Endothelial cell of umbilical vein (primary cell): ENCODE data around the gene RPL15. TPM values are rescaled to one million over a fixed set of nuclear protein-coding genes. Genes with fewer than 3 reads are reported as not detected.

ENCODE experiments used
- BruUV-seq: library from RNA; stranded (reverse); fragments of 400-500 nt; replicated peaks from 2 replicates; lab custom pipeline; 2021; lab: Mats Ljungman, UMichigan
- CTCF ChIA-PET: fragments of 300-600, 350-600 bp; sonication (Branson Sonifier 250); formaldehyde crosslinking; loops from one replicate; lab custom pipeline; 2021; ENCODE audit warnings: antibody characterized with exemption, inconsistent platforms; lab: Charles Lee
- POLR2A ChIA-PET: fragments of 300-600, 350-600 bp; sonication (Branson Sonifier 250); formaldehyde crosslinking; loops from one replicate; lab custom pipeline; 2021; ENCODE audit warnings: antibody characterized with exemption, inconsistent platforms; lab: Charles Lee
- DNase-seq: peaks from one replicate; pipeline ENCODE4 v3.0.0-alpha.2; 2011; ENCODE audit warnings: low read depth, low spot score
- FAIRE-seq: peaks from 2 replicates; lab custom pipeline; 2011; peaks lifted over from hg19 to GRCh38; lab: Jason Lieb, UNC
- H2AFZ ChIP-seq: 2 replicates; pipeline ENCODE4 v1.6.0; 2012; ENCODE audit warnings: low read depth, low read length, control low read depth, inconsistent platforms
- H3K27ac ChIP-seq: 2 replicates; pipeline ENCODE4 v1.5.1; 2011; ENCODE audit warnings: low read depth, mild to moderate bottlenecking, control low read depth, low read length, moderate library complexity; ENCODE audit not compliant: insufficient read depth
- H3K27me3 ChIP-seq, 2 experiments: 2 replicates each; pipeline versions ENCODE4 v1.6.0 to v1.6.1; 2011; ENCODE audit warnings: low read length in 2 of 2, mixed read lengths in 1 of 2; ENCODE audit not compliant: control insufficient read depth in 2 of 2, insufficient read depth in 2 of 2
- H3K36me3 ChIP-seq, 2 experiments: 2 replicates in 1 of 2; 3 replicates in 1 of 2; pipeline ENCODE4 v1.5.1; 2011; ENCODE audit warnings: low read length in 2 of 2, mild to moderate bottlenecking in 1 of 2, moderate library complexity in 1 of 2; ENCODE audit not compliant: control insufficient read depth in 2 of 2, insufficient read depth in 2 of 2; ENCODE audit errors: extremely low read depth in 1 of 2
- H3K4me1 ChIP-seq: 3 replicates; pipeline ENCODE4 v1.5.1; 2011; ENCODE audit warnings: mild to moderate bottlenecking, low read length; ENCODE audit not compliant: control insufficient read depth, insufficient read depth; ENCODE audit errors: extremely low read depth
- H3K4me2 ChIP-seq: 2 replicates; pipeline ENCODE4 v1.6.1; 2011; ENCODE audit warnings: low read length, control low read depth, mixed read lengths; ENCODE audit not compliant: insufficient read depth
- H3K4me3 ChIP-seq, 3 experiments: fragments of 200-600 bp in 1 of 3; sonication (generic), shearing (Covaris generic) in 1 of 3; replicated peaks in 1 of 3; 2 replicates each; pipeline ENCODE4 v1.5.1; 2011 to 2016; ENCODE audit warnings: control low read depth in 3 of 3, low read length in 3 of 3, mild to moderate bottlenecking in 2 of 3, inconsistent platforms in 1 of 3, low read depth in 1 of 3, moderate library complexity in 1 of 3; ENCODE audit not compliant: insufficient read depth in 1 of 3
- H3K79me2 ChIP-seq: 2 replicates; pipeline ENCODE4 v1.6.0; 2012; ENCODE audit warnings: low read length, inconsistent platforms; ENCODE audit not compliant: control insufficient read depth, insufficient read depth
- H3K9ac ChIP-seq: replicated peaks from 2 replicates; pipeline ENCODE3; 2011; ENCODE audit warnings: low read length, control low read depth; ENCODE audit not compliant: insufficient read depth; ENCODE audit errors: extremely low read depth
- H3K9me1 ChIP-seq: replicated peaks from 3 replicates; pipeline ENCODE4 v1.6.0; 2011; ENCODE audit warnings: mild to moderate bottlenecking, low read length; ENCODE audit not compliant: control insufficient read depth, insufficient read depth; ENCODE audit errors: extremely low read depth
- H3K9me3 ChIP-seq: replicated peaks from 2 replicates; pipeline ENCODE4 v1.5.1; 2012; ENCODE audit warnings: low read length, inconsistent platforms; ENCODE audit not compliant: control insufficient read depth, insufficient read depth
- H4K20me1 ChIP-seq: replicated peaks from 2 replicates; pipeline ENCODE3; 2011; ENCODE audit warnings: mild to moderate bottlenecking, low read length; ENCODE audit not compliant: control insufficient read depth, insufficient read depth; ENCODE audit errors: extremely low read depth
- FOS ChIP-seq: IDR thresholded peaks from 2 replicates; pipeline ENCODE4 v1.6.1; 2011; ENCODE audit warnings: mild to moderate bottlenecking, low read length, moderate library complexity, borderline replicate concordance; ENCODE audit not compliant: insufficient read depth
- GATA2 ChIP-seq: IDR thresholded peaks from 2 replicates; pipeline ENCODE4 v1.7.0; 2011; ENCODE audit warnings: low read depth, mild to moderate bottlenecking, moderate library complexity, mixed read lengths, low read length; ENCODE audit not compliant: insufficient read length, insufficient read depth
- JUN ChIP-seq: IDR thresholded peaks from 2 replicates; pipeline ENCODE4 v1.6.1; 2011; ENCODE audit warnings: borderline replicate concordance, low read depth; ENCODE audit not compliant: insufficient read length, insufficient read depth
- MYC ChIP-seq: IDR thresholded peaks from one replicate; pipeline ENCODE4 v1.6.1; 2011; ENCODE audit warnings: mild to moderate bottlenecking, low read depth, low read length
- POLR2A ChIP-seq: IDR thresholded peaks from 2 replicates; pipeline ENCODE4 v1.6.1; 2012; ENCODE audit warnings: low read depth, mild to moderate bottlenecking, control low read depth, low read length
- POLR2AphosphoS5 ChIP-seq: IDR thresholded peaks from 2 replicates; pipeline ENCODE4 v1.6.1; 2012; ENCODE audit warnings: low read depth, mild to moderate bottlenecking, control low read depth, low read length, moderate library complexity; ENCODE audit not compliant: insufficient read depth
- dilution Hi-C: fragments of 300-500 bp; cut with MboI; formaldehyde crosslinking; loops from one replicate; pipeline ENCODE4 v1.15.0; 2019; ENCODE audit warnings: low sequenced_read_pairs; ENCODE audit not compliant: extremely low pct_ligation_motif_present
- intact Hi-C: fragments of 100-400 bp; cut with micrococcal nuclease; formaldehyde crosslinking; loops from one replicate; pipeline ENCODE4 v1.10.0; 2022
- polyA plus RNA-seq, 4 experiments: library from polyadenylated mRNA; depleted of rRNA in 3 of 4; stranded (reverse) in 3 of 4; unstranded in 1 of 4; fragments of >200 nt; gene quantifications; 2 replicates each; pipeline versions ENCODE4 v1.2.1 to v1.2.3, GENCODE V29; 2011 to 2012; ENCODE audit warnings: missing spikeins in 1 of 4
- total RNA-seq: library from RNA; stranded (reverse); gene quantifications from 2 replicates; pipeline ENCODE4 v1.2.3, GENCODE V29; 2021
- TF ChIP-seq, protein P1 (sequence below), 2 donors: IDR thresholded peaks; 1 replicate in 1 of 2; 2 replicates in 1 of 2; pipeline ENCODE4 v1.5.1; 2011; ENCODE audit warnings: low read length in 2 of 2, mild to moderate bottlenecking in 2 of 2, moderate library complexity in 2 of 2, control low read depth in 1 of 2, inconsistent platforms in 1 of 2, low read depth in 1 of 2; ENCODE audit not compliant: insufficient read depth in 1 of 2; ENCODE audit errors: extremely low read depth in 1 of 2
- TF ChIP-seq, protein P2 (sequence below): IDR thresholded peaks from 2 replicates; pipeline ENCODE4 v1.6.1; 2011; ENCODE audit not compliant: insufficient read depth, insufficient read length

RPL15 gene
- total and polyA plus RNA-seq, 2 donors (not counting 3 experiments of a cell fraction or from before 2014, with no cell fraction given): 1,901 to 5,777 TPM

DNA sequence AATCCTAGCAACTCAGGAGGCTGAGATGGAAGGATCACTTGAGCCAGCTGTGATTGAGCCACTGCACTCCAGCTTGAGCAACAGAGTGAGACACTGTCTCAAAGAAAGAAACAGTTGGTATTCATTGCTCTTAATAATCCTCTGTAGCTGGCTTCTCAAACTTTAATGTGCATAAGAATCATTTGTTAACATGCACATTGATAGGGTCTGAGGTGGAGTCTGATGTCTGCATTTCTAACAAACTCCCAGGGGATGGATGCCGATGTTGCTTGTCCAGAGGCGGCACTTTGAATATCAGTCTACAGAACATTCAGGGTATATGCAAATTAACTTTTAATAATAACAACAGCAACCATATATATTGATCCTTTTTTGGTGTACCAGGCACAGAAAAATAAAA lies 40.0 kb upstream of the RPL15 start:
- FAIRE-seq: no peak
- Histone ChIP-seq H3K9ac (no peak overlapping the region), H3K79me2 (peaks cover 34% of the 10 kb centered on the region), H2AFZ (no peak overlapping the region), H3K36me3 (no peaks in the 10 kb centered on the region), H4K20me1 (peaks cover 8% of the 10 kb centered on the region), H3K9me1 (no peaks in the 10 kb centered on the region), H3K4me2 (no peak overlapping the region), H3K9me3 (no peaks in the 10 kb centered on the region), H3K4me1 (peaks cover 43% of the 10 kb centered on the region), H3K27ac (no peak overlapping the region), H3K4me3 (no peak overlapping the region), H3K27me3 (no peaks in the 10 kb centered on the region)
- no peak for DNase-seq
- dilution Hi-C loops: no loop called here
- no TSS peak for BruUV-seq
- ChIA-PET CTCF (interaction anchor here (0.8 to 5.6 kb wide), 8 partner anchors 8 to 717 kb away, joined by 3 to 29 read pairs (median 3); no protein-coding TSS in a partner anchor), POLR2A (interaction anchor here (1.8 to 2.0 kb wide), 2 partner anchors 11 to 40 kb away, joined by 6 read pairs; partner anchors contain the start of genes NKIRAS1 and RPL15)
- intact Hi-C loops: loop anchor here (5.0 kb wide), 3 partner anchors 135 to 695 kb away; partner anchors contain the start of gene UBE2E2
- TF ChIP-seq, protein P1, sequence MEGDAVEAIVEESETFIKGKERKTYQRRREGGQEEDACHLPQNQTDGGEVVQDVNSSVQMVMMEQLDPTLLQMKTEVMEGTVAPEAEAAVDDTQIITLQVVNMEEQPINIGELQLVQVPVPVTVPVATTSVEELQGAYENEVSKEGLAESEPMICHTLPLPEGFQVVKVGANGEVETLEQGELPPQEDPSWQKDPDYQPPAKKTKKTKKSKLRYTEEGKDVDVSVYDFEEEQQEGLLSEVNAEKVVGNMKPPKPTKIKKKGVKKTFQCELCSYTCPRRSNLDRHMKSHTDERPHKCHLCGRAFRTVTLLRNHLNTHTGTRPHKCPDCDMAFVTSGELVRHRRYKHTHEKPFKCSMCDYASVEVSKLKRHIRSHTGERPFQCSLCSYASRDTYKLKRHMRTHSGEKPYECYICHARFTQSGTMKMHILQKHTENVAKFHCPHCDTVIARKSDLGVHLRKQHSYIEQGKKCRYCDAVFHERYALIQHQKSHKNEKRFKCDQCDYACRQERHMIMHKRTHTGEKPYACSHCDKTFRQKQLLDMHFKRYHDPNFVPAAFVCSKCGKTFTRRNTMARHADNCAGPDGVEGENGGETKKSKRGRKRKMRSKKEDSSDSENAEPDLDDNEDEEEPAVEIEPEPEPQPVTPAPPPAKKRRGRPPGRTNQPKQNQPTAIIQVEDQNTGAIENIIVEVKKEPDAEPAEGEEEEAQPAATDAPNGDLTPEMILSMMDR (IDR thresholded peaks at IDR 0.05; ENCODE audit: extremely low read depth in 1 of 2, insufficient read depth in 1 of 2, low read depth in 1 of 2, low read length in 2 of 2): no peak
- TF ChIP-seq POLR2A (no peak), MYC (no peak), POLR2AphosphoS5 (no peak), FOS (no peak), JUN (no peak), GATA2 (no peak)
- TF ChIP-seq, protein P2, sequence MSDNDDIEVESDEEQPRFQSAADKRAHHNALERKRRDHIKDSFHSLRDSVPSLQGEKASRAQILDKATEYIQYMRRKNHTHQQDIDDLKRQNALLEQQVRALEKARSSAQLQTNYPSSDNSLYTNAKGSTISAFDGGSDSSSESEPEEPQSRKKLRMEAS: no peak
